Pulmonary artery endothelial cell (primary cell): ENCODE results near the gene CYB5R3. TPM values are rescaled to one million over a fixed set of nuclear protein-coding genes. Genes with fewer than 3 reads are reported as not detected.
"Not testable (repeated sequence)": the region's sequence is repeated elsewhere in the genome, so short reads cannot be mapped to it uniquely, and the experiment has no call there.

Experiments used
- DNase-seq: peaks from one replicate; pipeline ENCODE4 v3.0.0-alpha.2; 2011; ENCODE audit warnings: low read depth, low spot score
- total RNA-seq: library from RNA; depleted of rRNA; stranded (reverse); fragments of >200 nt; gene quantifications from 2 replicates; pipeline ENCODE4 v1.2.3, GENCODE V29; 2014

The CYB5R3 gene
- total RNA-seq, 1 donor from 2014 or later, result 46.1 TPM

DNA sequence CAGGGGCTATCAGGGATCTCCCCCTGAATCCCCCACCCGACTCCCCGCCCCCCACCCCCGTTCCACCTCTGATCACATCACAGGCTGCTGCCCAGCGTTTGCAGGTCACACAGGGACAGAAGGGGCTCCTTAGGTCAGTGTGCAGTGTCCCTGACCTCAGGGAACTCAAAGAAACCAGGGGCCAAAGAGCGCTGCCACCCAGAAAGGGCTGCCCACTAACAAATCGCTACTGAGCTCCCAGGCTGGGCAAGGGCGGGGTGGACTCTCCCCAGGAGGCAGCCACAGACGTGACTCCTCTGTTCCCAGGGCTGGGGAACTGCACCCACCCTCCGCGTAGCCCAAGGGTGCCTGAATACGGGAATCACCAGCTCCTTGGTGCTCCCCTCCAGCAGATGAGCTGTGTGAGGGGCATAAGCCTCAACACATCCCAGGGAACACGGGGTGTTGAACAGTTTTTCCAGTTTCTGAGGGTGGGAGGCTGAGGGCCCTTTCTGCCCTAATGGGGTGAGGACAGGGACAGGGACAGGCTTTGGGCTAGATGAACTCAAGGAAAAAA, 24.6 kb downstream of the CYB5R3 start:
- DNase-seq, result no peak

DNA sequence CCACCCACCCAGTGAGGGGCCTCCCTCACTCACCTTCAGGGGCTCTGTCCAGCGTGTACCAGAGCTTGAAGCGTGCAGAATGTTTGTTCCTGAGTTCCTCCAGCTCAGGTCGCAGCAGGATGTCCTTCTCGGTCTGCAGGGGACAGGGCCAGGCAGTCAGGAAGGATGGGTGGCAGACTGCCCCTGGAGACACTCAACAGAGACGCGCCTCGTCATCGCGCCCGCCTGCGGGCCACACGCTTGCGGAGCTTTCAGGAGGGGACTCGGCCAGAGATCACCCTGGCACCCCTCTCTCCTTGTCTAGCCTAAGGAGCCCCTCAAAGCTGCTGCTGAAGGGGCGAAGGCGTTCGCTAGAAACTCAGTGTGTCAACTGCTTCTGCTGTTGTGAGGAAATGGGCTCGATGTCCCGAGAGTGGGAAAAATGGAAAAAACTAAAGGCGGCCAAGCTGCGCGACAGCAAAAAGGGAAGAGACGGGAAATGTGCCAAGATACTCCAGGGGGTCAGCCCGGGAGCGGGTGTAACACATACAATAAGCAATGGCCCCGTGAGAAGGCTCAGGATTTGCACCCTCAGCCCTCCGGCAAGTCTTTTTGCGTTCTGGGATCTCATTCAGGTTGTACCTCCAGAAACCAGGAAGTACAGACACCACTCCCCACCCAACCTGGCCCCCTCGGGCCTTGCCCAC, 25.3 kb downstream of the CYB5R3 start:
- DNase-seq, result no peak

DNA sequence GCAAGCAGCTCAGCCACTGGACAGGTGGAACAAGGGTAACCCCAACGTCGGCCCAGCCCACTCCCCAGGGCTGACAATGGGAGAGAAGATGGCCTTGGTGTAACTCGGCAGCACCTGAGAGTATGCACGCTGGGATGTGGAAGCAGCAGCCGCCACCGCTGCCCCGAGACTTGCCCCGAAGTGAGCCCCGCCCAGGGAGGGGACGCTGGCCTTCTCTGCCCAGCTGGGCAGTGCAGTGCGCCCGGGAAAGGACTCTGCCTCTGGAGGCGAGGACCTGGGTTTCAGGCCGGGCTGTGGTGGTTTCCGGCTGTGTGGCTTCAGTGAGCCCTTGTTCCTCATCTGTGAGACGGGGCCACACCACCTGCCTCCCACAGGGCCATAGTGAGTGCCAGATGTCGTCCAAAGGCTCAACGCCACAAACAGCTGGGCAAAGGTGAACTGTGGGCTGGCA, 25.9 kb downstream of the CYB5R3 start:
- no peak for DNase-seq

DNA sequence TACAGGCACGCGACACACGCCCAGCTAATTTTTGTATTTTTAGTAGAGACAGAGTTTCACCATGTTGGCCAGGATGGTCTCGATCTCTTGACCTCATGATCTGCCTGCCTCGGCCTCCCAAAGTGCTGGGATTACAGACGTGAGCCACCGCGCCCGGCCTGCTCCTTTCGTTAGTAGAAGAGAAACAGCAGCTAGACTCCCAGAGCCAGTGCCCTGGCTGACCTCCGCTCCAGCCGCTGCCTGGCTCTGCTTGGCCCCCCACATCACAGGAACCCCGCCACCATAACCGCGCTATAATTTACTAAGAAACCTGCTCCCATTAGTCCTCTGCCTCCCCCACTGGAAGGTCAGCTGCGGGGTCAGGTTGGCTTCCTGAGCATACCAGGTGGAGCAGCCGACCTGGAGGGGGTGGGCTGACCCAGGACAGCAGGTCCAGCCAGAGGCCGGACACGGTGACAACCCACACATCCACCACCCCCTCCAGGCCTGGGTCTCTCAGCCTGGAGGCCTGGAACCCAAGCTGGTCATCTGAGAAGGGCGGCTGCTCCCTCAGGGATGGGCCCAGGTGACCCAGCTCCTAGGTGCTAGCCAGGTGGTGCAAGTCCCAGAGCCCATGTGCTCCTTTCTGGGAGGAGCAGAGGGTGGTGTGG, 27.0 kb downstream of the CYB5R3 start:
- no peak for DNase-seq

DNA sequence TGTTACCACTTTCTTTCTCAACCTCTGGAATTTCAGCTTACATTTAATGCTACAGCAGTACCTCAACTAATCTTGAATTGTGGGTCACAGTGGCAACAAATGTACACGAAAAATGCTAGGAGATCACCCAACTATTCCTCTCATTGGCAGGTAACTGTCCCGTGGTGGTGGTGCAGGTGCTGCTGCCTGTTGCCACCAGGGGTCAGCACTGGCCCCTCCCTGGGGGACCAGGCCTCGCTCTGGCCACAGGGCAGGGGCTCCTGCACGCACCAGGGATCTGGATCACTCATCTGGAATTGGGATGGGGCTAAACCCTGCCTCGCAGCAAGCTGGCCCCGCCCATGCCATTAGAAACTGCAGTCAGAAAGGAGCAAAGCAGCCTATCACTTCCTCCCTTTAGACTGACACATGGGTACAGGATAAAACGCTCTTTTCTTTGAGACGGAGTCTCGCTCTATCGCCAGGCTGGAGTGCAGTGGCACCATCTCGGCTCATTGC, 27.6 kb downstream of the CYB5R3 start:
- no peak for DNase-seq

DNA sequence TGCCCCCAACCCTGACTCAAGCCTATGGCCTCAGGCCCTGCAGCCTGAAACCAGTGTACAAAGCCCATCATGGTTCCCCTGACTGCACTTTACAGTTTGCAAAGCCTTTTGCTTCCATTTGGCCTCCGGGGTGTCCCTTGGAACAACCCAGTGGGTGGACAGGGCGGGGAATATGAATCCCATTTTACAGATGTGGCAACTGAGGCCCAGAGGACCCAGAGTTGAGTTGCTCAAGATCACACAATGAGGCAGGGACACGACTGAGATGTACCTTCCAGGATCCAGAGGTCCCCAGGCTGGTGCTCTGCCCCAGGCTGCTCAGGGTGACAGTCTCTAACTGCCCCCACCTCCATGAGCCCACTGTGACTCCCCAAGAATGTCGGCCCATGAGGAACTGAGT, 29.1 kb downstream of the CYB5R3 start:
- no peak for DNase-seq

DNA sequence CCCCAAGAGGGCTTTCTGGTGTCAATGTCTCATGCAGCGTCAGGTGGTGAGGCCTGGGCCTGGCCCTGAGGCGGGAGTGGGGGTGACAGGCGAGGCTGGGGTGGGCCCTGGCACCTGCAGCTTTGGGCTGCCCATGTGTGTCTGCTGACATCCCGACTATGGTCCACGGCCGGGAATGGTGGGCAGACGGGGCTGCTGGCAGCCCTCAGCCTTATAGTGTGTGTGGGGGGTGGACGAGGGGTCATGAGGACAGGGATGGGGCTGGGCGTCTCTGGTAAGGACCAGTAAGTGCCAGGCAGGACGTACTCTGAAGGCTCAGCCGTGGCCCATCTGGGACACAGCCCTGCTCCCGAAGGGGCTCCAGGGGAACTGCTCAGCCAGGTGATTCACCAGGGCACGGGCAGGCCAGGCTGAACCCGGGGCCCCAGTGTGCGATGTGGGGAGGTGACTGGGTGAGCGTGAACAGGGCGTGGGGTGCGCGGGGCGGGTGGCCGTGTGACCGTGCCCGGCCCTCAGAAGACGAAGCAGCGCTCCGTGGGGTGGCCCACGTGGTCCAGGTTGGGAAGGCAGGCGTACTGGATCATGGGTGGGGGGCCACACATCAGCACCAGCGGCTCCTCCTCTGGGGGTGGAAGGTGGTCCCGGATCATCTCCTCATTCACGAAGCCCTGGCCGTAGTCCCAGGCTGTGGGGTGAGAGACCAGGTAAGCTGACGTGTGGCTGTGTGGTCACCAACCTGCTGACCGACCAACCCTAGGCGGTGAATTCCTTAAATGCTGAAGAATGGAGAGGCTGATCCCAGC, 29.7 kb downstream of the CYB5R3 start:
- DNase-seq, result no peak

DNA sequence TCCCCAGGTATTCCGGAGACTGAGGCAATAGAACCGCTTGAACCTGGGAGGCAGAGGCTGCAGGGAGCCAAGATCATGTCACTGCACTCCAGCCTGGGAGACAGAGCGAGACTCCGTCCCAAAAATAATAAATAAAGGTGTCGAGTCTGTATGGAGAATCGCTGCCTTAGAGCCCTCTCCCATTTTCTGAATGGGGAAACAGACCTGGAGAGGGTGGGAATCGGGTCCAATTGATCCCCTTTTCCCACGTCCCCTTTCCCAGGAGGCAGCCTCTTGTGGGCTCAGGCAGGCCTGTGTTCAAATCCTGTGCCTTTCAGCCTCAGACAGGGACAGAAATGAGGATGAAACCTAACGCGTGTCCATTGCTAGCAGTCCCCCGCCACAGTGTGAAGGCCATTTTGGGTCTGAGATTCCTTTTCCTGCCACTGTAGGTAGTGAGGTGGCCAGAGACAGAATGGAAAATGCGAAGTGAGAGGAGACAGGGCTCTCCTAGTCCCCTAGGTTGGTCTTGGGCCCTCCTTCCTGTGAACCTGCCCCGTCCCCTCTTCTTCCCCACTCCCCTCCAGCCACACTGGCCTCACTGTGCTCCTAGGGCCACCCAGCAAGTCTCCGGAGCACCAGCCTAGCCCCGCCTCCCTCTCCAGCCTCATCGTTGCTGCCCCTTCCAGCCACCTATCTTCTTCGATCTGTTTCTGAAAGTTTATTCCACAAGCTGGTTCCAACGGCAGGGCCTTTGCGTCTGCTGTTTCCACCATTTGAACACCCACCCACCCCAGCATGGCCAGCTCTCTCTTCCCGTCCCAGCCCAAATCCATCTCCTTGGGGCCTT, 31.8 kb downstream of the CYB5R3 start:
- DNase-seq, result no peak

DNA sequence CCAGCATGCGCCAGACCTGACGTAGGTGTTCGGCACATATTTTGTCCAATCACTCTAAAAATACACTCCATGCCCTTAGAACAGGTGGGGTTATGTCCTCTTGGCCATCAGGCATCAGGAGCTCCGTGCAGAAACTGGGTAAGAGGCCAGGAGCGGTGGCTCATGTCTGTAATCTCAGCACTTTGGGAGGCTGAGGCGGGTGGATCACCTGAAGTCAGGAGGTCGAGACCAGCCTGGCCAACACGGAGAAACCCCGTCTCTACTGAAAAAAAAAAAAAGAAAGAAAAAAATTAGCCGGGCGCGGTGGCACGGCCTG, 33.4 kb downstream of the CYB5R3 start:
- not testable (repeated sequence) for DNase-seq

DNA sequence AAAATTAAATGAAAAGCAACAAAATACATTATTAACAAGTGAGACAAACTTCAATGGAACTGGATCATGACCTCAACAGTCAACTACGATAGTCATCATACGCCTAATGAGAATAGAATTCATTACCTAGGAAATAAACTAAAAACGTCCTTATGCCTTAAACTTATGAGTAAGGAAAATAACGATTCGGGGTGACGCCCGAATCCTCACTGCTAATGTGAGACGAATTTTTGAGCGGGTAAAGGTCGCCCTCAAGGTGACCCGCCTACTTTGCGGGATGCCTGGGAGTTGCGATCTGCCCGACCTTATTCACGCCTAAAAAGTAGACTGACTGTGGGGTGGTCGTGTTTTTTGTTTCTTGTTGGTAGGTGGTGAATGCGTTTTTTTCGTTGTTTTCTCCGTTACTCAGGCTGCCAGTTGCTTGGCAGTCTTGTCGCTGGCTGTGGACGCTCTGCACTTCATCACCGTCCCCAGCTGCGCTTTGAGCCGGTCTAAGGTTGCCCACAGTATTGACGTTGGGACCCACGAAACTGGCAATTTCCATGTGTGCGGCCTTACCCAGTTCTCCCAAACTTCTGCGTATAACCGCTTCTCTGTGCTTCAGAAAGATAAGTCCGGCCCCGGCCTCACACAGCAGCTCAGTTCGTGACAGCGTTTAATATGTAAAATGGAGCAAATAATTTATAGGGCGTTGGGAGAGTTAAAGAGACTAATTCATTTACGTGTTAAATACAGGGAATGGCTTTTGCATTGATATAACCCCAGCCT, 33.9 kb downstream of the CYB5R3 start:
- DNase-seq, result peak; percentile 95

DNA sequence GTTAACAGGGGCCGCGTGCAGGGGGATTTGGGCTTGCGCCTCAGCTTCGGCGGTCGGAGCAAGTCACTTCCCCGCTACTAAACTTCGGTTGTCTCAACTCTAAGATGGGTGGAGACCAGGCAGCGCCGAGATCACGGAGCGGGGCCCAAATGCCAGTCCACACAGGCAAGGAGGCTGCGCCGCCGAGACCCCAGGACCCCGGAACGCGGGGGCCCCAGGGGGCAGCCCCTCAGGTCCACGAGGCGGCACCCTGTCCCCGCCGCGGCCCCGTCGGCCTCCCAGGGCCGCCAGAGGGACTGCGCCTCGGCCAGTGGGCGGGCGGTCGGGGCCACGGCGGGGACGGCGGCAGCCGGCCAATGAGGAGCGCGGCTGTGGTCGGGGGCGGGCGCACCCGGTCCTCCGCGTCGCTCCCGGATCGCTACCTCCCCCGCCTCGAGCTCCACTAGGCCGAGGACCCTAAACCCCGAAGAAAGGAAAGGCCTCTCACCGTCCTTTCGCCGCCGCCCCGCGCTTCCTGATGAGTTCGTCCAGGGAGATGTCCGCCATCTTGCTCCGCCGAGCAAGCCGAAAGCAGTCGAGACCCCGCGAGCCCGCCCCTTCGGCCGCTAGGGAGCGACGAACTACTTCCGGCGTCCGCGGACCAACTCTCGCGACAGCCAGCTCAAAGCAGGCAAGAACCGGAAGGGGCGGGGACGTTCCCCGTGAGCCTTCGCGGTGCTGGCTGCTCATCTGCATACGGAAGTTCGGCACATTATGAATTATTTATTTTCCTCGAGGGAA, 34.7 kb downstream of the CYB5R3 start, which contains the start of gene POLDIP3:
Gene POLDIP3, minus strand, starts transcription at position 572 of the 780 bp plus-strand sequence. Its CDS starts 26 bp downstream, at position 546.
- DNase-seq, result peak; percentile 95

DNA sequence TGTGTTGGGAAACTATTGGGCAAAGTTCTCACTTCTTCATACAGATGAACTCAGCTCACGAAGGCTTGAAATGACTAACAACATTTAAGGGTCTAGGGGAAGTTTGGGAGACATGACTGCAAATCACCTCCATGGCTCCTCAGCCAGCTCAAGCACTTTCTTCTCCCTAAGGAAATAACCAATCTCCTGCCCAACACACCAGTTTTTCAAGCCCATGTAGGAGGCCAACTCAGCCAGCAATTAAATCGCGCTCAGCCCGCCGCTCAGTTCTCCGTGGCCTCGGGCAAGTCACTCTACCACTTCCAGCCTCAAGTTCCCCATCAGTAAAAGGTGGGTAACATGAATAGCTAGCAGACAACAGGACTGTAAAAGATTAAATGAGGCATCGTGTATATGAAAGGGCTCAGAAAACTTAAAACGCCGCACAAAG, 35.3 kb downstream of the CYB5R3 start:
- DNase-seq, result no peak

DNA sequence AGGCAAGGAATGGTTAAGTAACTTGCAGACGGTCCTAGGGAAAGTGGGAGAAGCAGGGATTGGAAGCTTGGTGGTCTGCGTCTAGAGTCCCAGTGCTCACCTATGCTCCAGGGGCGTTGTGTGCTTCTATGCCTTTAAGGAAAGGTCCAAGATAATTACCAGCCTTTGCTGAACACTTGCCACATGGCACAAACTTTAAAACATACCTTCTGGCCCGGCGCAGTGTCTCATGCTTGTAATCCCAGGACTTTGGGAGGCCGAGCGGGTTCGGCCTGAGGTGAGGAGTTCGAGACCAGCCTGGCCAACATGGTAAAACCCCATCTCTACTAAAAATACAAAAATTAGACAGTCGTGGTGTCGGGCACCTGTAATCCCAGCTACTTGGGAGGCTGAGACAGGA, 36.9 kb downstream of the CYB5R3 start:
- no peak for DNase-seq

DNA sequence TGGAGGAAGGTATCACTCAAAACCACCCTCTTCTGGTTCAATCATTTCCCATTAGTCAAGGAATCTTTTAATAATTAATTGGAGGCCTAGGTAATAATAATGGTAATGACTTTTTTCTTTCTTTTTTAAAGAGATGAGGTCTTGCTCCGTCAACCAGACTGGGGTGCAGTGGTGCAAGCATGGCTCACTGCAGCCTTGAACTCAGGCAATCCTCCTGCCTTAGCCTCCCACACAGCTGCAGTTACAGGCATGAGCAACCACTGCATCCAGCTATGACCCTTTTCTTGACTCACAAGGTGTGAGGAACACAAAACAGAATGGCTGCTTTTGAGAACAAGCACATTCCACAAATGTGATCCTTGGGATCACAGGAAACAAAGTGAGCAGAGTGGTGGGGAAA, 38.1 kb downstream of the CYB5R3 start:
- no peak for DNase-seq

DNA sequence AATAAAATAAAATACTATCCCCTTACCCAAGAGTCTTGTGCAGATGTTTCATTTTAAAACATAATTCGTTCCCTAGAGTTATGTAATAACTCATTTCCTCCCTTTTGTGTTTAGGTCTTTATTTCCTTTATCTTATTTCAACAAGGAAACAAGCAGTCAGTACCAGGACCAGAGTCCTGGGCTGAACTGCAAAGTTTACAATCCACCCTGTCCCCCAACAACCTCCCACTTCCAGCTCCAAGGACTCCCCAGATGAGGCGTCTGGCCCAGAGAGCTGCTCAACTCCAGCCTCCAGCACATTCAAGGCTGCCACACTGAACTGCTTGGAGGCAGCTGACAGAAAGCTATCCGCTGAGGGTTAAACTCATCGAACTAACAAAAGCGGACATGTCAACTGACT, 39.0 kb downstream of the CYB5R3 start:
- no peak for DNase-seq

DNA sequence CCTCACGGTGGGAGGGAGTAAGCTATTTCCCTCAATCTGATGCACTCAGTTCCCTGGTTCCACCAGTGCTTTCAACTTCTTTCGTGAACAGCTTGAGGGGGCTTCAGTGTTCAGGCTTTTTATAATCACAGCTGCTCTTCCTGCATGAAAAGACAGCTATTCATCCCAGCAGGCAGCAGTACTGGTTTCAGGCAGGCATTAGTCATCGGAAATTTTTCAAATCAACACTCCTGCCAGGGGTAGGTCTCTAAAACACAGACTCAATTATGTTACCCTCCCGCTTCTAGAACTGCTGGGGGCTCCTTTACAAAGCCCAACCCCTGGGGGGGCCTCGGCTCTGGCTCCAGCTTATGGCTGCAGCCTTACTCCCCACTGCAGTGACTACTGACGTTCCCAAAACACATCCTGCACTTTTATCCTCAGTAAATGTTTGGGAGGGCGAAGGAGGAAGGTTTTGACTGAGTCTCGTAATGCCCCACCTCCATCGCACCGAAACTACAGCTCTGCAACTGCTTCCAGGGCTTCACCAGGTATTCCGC, 40.3 kb downstream of the CYB5R3 start:
- DNase-seq, result no peak

DNA sequence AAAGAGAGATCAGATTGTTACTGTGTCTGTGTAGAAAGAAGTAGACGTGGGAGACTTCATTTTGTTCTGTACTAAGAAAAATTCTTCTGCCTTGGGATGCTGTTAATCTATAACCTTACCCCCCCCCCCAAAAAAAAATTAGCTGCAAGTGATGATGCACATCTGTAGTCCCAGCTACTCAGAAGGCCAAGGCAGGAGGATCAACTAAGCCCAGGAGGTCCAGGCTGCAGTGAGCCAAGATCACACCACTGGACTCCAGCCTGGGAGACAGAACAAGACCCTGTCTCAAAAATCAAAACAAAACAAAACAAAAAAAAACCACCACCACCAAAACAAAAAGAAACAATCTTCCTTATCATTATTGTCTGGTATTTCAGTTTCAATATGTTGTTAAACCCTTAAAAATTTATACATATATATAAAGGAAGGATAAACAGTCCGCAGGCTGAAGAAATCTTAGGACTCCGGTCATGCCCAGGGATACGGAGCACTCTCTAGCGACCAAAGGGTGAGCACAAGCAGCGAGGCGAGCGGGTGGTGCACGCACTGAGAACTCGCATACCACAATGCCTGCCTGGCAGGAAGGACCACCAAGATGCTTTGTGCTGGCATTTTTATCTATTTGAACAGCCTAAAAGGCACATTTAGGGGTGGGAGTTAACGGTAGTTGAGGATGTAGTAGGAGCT, 40.9 kb downstream of the CYB5R3 start:
- DNase-seq, result no peak

DNA sequence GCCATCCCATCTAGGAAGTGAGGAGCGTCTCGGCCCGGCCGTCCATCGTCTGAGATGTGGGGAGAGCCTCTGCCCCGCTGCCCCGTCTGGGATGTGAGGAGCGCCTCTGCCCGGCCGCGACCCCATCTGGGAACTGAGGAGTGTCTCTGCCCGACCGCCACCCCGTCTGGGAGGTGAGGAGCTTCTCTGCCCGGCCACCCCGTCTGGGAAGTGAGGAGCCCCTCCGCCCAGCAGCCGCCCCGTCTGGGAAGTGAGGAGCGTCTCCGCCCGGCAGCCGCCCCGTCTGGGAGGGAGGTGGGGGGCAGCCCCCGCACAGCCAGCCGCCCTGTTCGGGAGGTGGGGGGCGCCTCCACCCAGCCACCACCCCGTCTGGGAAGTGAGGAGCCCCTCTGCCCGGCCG, 41.6 kb downstream of the CYB5R3 start:
- DNase-seq, result not testable (repeated sequence)

DNA sequence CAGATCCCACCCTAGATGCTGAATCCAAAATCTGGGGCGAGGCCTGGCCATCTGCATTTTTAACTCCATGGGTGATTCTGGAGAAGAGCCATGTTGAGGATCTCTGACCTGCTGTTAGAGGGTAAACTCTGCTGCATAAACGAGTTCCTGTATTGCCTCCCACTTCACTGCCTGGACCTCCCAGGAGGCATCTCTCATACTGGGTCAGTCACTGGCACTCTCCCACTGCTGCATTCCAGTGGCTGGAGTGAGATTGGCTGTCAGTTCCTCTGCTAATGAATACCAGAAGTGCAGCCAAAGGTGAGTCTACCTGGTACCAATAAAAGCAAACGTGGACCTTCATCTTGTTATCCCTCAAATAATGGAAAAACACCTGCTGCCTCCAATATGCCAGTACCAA, 44.8 kb downstream of the CYB5R3 start:
- DNase-seq, result no peak
